GM06990 (cell line): ENCODE data around the gene ZNF445.
"Not testable (repeated sequence)": the region's sequence is repeated elsewhere in the genome, so short reads cannot be mapped to it uniquely, and the experiment has no call there.

Experiments used
- DNase-seq: peaks from one replicate; pipeline ENCODE4 v3.0.0-alpha.2; 2011; ENCODE audit not compliant: insufficient read length; ENCODE audit errors: extremely low read depth
- H3K27me3 ChIP-seq: replicated peaks from 2 replicates; pipeline ENCODE4 v1.6.0; 2011; ENCODE audit warnings: low read length; ENCODE audit not compliant: control insufficient read depth, insufficient read depth
- H3K36me3 ChIP-seq: 2 replicates; pipeline ENCODE4 v1.5.1; 2011; ENCODE audit warnings: low read length; ENCODE audit not compliant: control insufficient read depth, insufficient read depth
- H3K4me3 ChIP-seq: replicated peaks from 2 replicates; pipeline ENCODE4 v1.5.1; 2011; ENCODE audit warnings: low read depth, mild to moderate bottlenecking, control low read depth, low read length
- TF ChIP-seq, protein P1 (sequence below): IDR thresholded peaks from 2 replicates; pipeline ENCODE4 v1.5.1; 2011; ENCODE audit warnings: low read length, control low read depth, mild to moderate bottlenecking, inconsistent platforms; ENCODE audit not compliant: insufficient read depth, poor library complexity, severe bottlenecking

ZNF445 gene

DNA sequence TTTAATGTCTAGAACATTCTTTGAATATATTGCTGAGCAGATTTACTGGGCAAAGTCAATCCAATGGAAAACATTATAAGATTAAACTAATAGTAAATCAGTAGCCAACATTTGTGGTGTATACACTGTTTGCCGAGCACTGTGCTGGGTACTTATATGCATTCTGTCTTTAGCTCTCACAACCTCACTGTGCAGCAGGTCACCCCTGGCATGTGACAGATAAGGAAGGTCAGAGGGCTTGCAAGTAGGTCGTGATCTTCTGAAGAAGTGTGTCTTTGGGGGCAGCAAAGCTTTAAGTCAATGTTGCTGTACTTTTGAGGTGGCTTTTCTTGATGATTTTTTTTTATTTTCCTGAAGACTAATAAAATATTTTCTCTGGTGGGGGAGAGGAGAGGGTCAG is 76.7 kb downstream of the ZNF445 start:
- TF ChIP-seq, protein P1, sequence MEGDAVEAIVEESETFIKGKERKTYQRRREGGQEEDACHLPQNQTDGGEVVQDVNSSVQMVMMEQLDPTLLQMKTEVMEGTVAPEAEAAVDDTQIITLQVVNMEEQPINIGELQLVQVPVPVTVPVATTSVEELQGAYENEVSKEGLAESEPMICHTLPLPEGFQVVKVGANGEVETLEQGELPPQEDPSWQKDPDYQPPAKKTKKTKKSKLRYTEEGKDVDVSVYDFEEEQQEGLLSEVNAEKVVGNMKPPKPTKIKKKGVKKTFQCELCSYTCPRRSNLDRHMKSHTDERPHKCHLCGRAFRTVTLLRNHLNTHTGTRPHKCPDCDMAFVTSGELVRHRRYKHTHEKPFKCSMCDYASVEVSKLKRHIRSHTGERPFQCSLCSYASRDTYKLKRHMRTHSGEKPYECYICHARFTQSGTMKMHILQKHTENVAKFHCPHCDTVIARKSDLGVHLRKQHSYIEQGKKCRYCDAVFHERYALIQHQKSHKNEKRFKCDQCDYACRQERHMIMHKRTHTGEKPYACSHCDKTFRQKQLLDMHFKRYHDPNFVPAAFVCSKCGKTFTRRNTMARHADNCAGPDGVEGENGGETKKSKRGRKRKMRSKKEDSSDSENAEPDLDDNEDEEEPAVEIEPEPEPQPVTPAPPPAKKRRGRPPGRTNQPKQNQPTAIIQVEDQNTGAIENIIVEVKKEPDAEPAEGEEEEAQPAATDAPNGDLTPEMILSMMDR = no peak
- no peaks in the 10 kb centered on the region for H3K27me3 ChIP-seq
- no peak for DNase-seq
- H3K36me3 ChIP-seq = peaks cover 2% of the 10 kb centered on the region; the same call in 1 of the 2 replicates
- H3K4me3 ChIP-seq = no peak overlapping the region

DNA sequence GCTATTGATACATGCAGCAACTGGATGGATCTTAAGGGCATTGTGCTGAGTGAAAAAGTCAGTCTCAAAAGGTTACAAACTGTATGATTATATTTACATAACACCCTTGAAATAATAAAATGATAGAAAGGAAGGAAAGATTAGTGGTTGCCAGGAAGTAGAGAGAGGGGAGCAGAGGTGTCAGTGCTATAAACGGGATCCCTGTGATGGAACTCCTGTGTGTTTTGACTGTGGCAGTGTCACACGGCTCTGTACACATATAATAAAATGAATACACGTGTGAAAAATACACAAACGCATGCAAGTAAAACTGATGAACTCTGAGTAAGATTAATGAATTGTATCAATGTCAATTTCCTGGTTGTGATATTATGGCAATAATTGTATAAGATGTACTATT is 78.6 kb downstream of the ZNF445 start:
- DNase-seq = no peak
- Histone ChIP-seq H3K27me3 (no peaks in the 10 kb centered on the region), H3K4me3 (no peak overlapping the region), H3K36me3 (peaks cover 2% of the 10 kb centered on the region; the same call in 1 of the 2 replicates)
- TF ChIP-seq, protein P1 = no peak

DNA sequence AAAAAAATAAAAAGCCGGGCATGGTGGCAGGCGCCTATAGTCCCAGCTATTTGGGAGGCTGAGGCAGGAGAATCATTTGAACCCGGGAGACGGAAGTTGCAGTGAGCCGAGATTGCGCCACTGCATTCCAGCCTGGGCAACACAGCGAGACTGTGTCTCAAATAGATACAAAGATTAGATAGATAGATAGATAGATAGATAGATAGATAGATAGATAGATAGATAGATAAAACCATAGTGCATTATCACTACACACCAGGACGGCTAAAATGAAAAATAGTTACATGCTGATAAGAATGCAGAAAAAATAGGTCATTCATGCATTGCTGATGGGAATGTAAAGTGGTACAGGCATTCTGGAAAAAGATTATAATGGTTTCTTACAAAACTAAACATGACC is 79.2 kb downstream of the ZNF445 start:
- DNase-seq, H3K4me3 ChIP-seq, H3K27me3 ChIP-seq, H3K36me3 ChIP-seq: not testable (repeated sequence)

- Histone ChIP-seq H3K36me3 (no peaks in the 10 kb centered on the region), H3K4me3 (no peak overlapping the region), H3K27me3 (no peaks in the 10 kb centered on the region)
- DNase-seq = no peak
- TF ChIP-seq, protein P1 = no peak
These were observed 81.0 kb downstream of the ZNF445 start for GRCh38 chr3:44396200-44397171.

- Histone ChIP-seq H3K27me3 (no peaks in the 10 kb centered on the region), H3K36me3 (no peaks in the 10 kb centered on the region), H3K4me3 (no peak overlapping the region)
- TF ChIP-seq, protein P1 = no peak
- DNase-seq = no peak
These were observed 81.8 kb downstream of the ZNF445 start for GRCh38 chr3:44395714-44396113.

DNA sequence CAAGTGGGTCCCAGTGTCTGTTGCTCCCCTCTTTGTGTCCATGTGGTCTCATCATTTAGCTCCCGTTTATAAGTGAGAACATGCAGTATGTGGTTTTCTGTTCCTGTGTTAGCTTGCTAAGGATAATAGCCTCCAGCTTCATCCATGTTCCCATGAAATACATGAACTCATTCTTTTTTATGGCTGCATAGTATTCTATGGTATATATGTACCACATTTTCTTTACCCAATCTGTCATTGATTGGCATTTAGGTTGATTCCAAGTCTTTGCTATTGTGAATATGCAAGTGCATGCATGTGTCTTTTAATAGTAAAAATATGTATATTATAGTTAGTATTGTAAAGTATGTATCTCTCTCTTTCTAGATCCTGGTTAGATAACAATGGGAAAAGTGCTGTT is 85.0 kb downstream of the ZNF445 start:
- TF ChIP-seq, protein P1 = no peak
- H3K27me3 ChIP-seq = no peaks in the 10 kb centered on the region

More for the DNA sequence above, 85.0 kb downstream of the ZNF445 start:
- H3K36me3 ChIP-seq = no peaks in the 10 kb centered on the region
- H3K4me3 ChIP-seq = no peak overlapping the region
- DNase-seq = no peak
